Measurements from ENCODE around the gene DNAJB14. TPM values are rescaled to one million over a fixed set of nuclear protein-coding genes. Genes with fewer than 3 reads are reported as not detected.
A peak's percentile ranks its signal among the peaks of the same experiment; 100 is the strongest.

Gene DNAJB14
- total RNA-seq, 1 donor from 2014 or later = 55.2 TPM

DNA sequence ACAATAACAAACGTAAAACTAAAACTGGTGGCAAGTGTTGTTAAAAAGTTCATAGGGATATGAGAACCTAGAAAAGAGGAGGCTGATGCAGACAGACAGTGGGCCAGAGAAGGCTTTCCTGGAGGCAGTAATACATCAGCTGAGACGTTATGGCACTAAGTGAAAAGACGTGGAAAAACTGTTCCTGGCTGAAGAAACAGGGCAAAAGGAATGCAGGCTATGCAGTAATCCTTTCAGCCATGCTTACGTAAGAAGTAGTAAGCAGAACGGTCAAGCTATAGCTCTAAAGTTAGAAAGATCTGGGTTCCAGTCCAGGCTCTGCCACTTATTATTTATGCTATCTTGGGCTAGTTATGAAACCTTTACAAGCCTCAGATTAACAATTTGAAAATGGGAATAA lies 58.6 kb downstream of the DNAJB14 start:
- TF ChIP-seq, protein P1, sequence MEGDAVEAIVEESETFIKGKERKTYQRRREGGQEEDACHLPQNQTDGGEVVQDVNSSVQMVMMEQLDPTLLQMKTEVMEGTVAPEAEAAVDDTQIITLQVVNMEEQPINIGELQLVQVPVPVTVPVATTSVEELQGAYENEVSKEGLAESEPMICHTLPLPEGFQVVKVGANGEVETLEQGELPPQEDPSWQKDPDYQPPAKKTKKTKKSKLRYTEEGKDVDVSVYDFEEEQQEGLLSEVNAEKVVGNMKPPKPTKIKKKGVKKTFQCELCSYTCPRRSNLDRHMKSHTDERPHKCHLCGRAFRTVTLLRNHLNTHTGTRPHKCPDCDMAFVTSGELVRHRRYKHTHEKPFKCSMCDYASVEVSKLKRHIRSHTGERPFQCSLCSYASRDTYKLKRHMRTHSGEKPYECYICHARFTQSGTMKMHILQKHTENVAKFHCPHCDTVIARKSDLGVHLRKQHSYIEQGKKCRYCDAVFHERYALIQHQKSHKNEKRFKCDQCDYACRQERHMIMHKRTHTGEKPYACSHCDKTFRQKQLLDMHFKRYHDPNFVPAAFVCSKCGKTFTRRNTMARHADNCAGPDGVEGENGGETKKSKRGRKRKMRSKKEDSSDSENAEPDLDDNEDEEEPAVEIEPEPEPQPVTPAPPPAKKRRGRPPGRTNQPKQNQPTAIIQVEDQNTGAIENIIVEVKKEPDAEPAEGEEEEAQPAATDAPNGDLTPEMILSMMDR (IDR thresholded peaks at IDR 0.05; ENCODE audit: unreplicated experiment) = no peak
- no peak for DNase-seq (ENCODE audit: low spot score)
- peaks cover 4% of the 10 kb centered on the region for H3K36me3 Mint-ChIP-seq (ENCODE audit: low read depth, unreplicated experiment)
- H3K4me3 Mint-ChIP-seq (ENCODE audit: unreplicated experiment) = no peak overlapping the region
- no peak overlapping the region for H3K27ac Mint-ChIP-seq (ENCODE audit: unreplicated experiment)
- peaks cover 2% of the 10 kb centered on the region for H3K27me3 Mint-ChIP-seq (ENCODE audit: unreplicated experiment)
- H3K9me3 Mint-ChIP-seq (ENCODE audit: unreplicated experiment) = no peaks in the 10 kb centered on the region
- no peaks in the 10 kb centered on the region for H3K4me1 Mint-ChIP-seq (ENCODE audit: unreplicated experiment)

DNA sequence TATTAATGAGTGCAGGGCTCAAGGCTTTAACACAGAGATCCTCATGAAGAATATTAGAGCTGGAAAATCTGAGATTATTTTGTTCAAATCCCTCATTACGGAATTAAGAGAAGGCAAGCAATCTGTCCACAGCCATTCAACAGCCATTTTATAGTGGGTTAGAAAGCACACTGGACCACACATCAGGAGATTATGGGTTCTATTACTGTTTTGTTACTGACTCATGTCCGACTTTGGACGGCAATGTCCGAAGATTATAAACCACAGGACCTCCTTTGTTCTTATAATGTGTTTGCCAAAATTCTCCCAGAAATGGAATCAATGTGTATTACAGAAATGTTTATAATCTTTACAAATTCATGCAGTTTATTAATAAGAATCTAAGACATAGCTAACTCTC lies 60.3 kb downstream of the DNAJB14 start:
- H3K27ac Mint-ChIP-seq (ENCODE audit: unreplicated experiment) = no peak overlapping the region
- H3K4me1 Mint-ChIP-seq (ENCODE audit: unreplicated experiment) = no peaks in the 10 kb centered on the region
- no peak for DNase-seq (ENCODE audit: low spot score)
- H3K36me3 Mint-ChIP-seq (ENCODE audit: low read depth, unreplicated experiment) = peaks cover 4% of the 10 kb centered on the region
- no peak overlapping the region for H3K4me3 Mint-ChIP-seq (ENCODE audit: unreplicated experiment)
- no peaks in the 10 kb centered on the region for H3K27me3 Mint-ChIP-seq (ENCODE audit: unreplicated experiment)
- TF ChIP-seq, protein P1 (IDR thresholded peaks at IDR 0.05; ENCODE audit: unreplicated experiment) = no peak
- H3K9me3 Mint-ChIP-seq (ENCODE audit: unreplicated experiment) = no peaks in the 10 kb centered on the region

DNA sequence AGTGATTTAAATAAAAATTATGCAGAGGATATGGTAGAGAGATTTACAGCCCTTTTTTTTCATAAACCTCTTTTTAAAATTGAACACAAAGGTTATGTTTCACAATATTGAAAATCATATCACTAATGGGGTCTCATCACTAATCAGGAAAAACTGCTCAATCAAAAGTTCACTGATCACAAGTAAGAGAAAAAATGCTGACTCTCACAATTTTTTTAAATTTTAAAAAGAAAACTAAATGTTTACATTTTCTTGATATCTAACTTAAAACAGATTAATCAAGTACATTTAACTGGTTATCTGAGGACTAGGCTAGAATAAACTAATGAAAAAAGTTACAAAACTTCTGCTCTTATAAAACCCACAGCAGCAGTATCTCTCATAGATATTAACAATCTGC lies 60.7 kb downstream of the DNAJB14 start:
- no peaks in the 10 kb centered on the region for H3K9me3 Mint-ChIP-seq (ENCODE audit: unreplicated experiment)
- no peak overlapping the region for H3K4me3 Mint-ChIP-seq (ENCODE audit: unreplicated experiment)
- H3K4me1 Mint-ChIP-seq (ENCODE audit: unreplicated experiment) = no peaks in the 10 kb centered on the region
- TF ChIP-seq, protein P1 (IDR thresholded peaks at IDR 0.05; ENCODE audit: unreplicated experiment) = no peak
- no peak overlapping the region for H3K27ac Mint-ChIP-seq (ENCODE audit: unreplicated experiment)
- no peak for DNase-seq (ENCODE audit: low spot score)
- peaks cover 4% of the 10 kb centered on the region for H3K36me3 Mint-ChIP-seq (ENCODE audit: low read depth, unreplicated experiment)
- H3K27me3 Mint-ChIP-seq (ENCODE audit: unreplicated experiment) = no peaks in the 10 kb centered on the region

DNA sequence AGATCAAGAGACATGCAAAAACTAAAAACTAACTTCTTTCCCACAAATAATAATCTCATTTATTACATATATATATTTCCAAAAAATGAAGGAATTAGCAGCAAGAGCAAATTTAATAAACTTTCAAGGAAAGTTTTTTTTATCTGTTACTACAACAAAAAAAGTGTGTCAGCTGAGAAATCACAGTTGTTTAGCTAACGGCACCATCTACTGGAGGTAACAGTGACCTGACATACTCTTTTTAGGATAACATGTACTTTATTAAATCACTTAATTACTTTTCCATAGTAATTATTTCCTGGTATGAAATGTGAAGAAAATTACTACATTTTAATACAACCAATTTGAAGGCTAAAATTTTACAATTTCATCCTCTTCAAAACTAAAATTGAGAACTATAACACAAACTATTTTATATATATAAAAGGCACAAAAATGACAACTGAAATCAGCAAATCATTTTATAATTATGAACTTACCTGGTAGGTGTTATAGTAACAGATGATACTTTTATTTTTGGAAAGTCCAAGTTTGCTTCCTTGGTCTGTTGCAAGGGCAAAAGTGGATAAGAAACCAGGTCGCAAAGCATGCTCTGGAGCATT lies 61.3 kb downstream of the DNAJB14 start:
- Mint-ChIP-seq H3K27ac (ENCODE audit: unreplicated experiment) (no peak overlapping the region), H3K9me3 (ENCODE audit: unreplicated experiment) (no peaks in the 10 kb centered on the region), H3K4me3 (ENCODE audit: unreplicated experiment) (no peak overlapping the region), H3K27me3 (ENCODE audit: unreplicated experiment) (no peaks in the 10 kb centered on the region), H3K4me1 (ENCODE audit: unreplicated experiment) (no peaks in the 10 kb centered on the region), H3K36me3 (ENCODE audit: low read depth, unreplicated experiment) (peaks cover 4% of the 10 kb centered on the region)
- TF ChIP-seq, protein P1 (IDR thresholded peaks at IDR 0.05; ENCODE audit: unreplicated experiment) = no peak
- DNase-seq (ENCODE audit: low spot score) = peak; percentile 17

DNA sequence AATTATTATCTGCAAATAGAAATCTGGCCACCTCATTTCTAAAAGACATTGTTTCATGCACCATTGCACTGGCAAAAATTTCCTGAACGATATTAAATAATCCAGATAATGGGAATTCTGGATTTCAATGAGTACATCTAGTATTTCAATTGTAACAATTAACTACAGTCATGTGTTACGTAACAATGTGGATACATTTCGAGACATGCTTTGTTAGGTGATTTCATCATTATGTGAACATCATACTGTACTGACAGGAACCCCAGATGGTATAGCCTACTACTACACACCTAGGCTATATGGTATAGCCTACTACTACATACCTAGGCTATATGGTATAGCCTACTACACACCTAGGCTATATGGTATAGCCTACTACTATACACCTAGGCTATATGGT lies 67.0 kb downstream of the DNAJB14 start:
- DNase-seq (ENCODE audit: low spot score) = no peak
- TF ChIP-seq, protein P1 (IDR thresholded peaks at IDR 0.05; ENCODE audit: unreplicated experiment) = no peak
- no peaks in the 10 kb centered on the region for H3K4me1 Mint-ChIP-seq (ENCODE audit: unreplicated experiment)
- H3K36me3 Mint-ChIP-seq (ENCODE audit: low read depth, unreplicated experiment) = peaks cover 10% of the 10 kb centered on the region
- no peaks in the 10 kb centered on the region for H3K27me3 Mint-ChIP-seq (ENCODE audit: unreplicated experiment)
- H3K9me3 Mint-ChIP-seq (ENCODE audit: unreplicated experiment) = no peaks in the 10 kb centered on the region
- H3K4me3 Mint-ChIP-seq (ENCODE audit: unreplicated experiment) = no peak overlapping the region
- H3K27ac Mint-ChIP-seq (ENCODE audit: unreplicated experiment) = no peak overlapping the region

Data from endothelial cell (in vitro differentiated cells).